ENCODE data around the gene NOP14. TPM values are rescaled to one million over a fixed set of nuclear protein-coding genes. Genes with fewer than 3 reads are reported as not detected.

Gene NOP14
- 30.9 and 33.6 TPM in 2 replicates for total RNA-seq (2021)
- percentile 78 among the genes with signal in this experiment for Bru-seq, nascent RNA
- BruChase-seq, experiment 1, labeled RNA remaining after a 2-hour chase, result percentile 78 among the genes with signal in this experiment
- percentile 90 among the genes with signal in this experiment for BruChase-seq, experiment 2, labeled RNA remaining after a 6-hour chase
- long read RNA-seq, transcript NOP14-203 (18 exons, 3,538 nt), result major isoform, 11 of 28 reads
- long read RNA-seq, partial matches to known transcripts, result 2 of 28 reads
- long read RNA-seq, other reads (novel, unspliced or antisense), result 12 of 28 reads

- Histone ChIP-seq H3K27ac (peak within 1 kb of the TSS; percentile 61), H2AFZ (peak within 1 kb of the TSS; percentile 93), H3K4me1 (replicated peaks; ENCODE audit: insufficient read depth) (peaks cover 14% of the 10 kb centered on the region), H3K9me2 (ENCODE audit: insufficient read depth) (no peaks in the 10 kb centered on the region), H3K79me2 (ENCODE audit: low read depth) (peaks cover 37% of the 10 kb centered on the region), H3K4me2 (peak within 1 kb of the TSS; percentile 89), H4K20me1 (ENCODE audit: insufficient read depth) (peaks cover 29% of the 10 kb centered on the region), H3K4me3 (peak within 1 kb of the TSS; percentile 94), H3F3A (ENCODE audit: insufficient read depth, low read depth) (peaks cover 9% of the 10 kb centered on the region; the same call in 1 of the 2 replicates), H3K36me3 (ENCODE audit: low read depth) (no peaks in the 10 kb centered on the region), H3K27me3 (ENCODE audit: insufficient read depth, low read depth) (no peaks in the 10 kb centered on the region), H3K9me3 (ENCODE audit: insufficient read depth, low read depth) (no peaks in the 10 kb centered on the region)
- TSS peak; percentile 53 for BruUV-seq (replicated peaks)
- ChIA-PET POLR2A (ENCODE audit: unreplicated experiment) (interaction anchor here (0.5 to 1.0 kb wide), 8 partner anchors 13 to 1387 kb away, joined by 3 to 21 read pairs (median 4); no protein-coding TSS in a partner anchor), CTCF (interaction anchor here (0.7 to 1.1 kb wide), 4 partner anchors 16 to 145 kb away, joined by 3 to 11 read pairs (median 4); no protein-coding TSS in a partner anchor)
- intact Hi-C loops (cut with micrococcal nuclease; ENCODE audit: unreplicated experiment), result loop anchor here (1.0 to 2.0 kb wide), 2 partner anchors 26 to 73 kb away; no protein-coding TSS in a partner anchor
- TF ChIP-seq EZH2 (IDR thresholded peaks at IDR 0.05; ENCODE audit: low read depth), result no peak
- TF ChIP-seq CTCF (conservative IDR thresholded peaks at IDR 0.05), result no peak; the same call in 1 of the 2 replicates
- DNase-seq, result peak; percentile 91 to 96
These were observed at the start of gene NOP14, which contains the start of gene GRK4 for GRCh38 chr4:2963175-2963965. Gene NOP14, minus strand, starts transcription at chr4:2963406. Its CDS starts 87 bp downstream, at chr4:2963319. Gene GRK4, plus strand, starts transcription at chr4:2963571. Its CDS starts 500 bp downstream, at chr4:2964071.

GRCh38 chr4:3011456-3012220, 48.4 kb upstream of the NOP14 start:
- Histone ChIP-seq H3K36me3 (ENCODE audit: low read depth) (no peaks in the 10 kb centered on the region), H3F3A (ENCODE audit: insufficient read depth, low read depth) (no peaks in the 10 kb centered on the region), H3K4me2 (no peak overlapping the region), H3K79me2 (ENCODE audit: low read depth) (no peaks in the 10 kb centered on the region), H3K9me2 (ENCODE audit: insufficient read depth) (no peaks in the 10 kb centered on the region), H4K20me1 (ENCODE audit: insufficient read depth) (no peaks in the 10 kb centered on the region), H3K27me3 (ENCODE audit: insufficient read depth, low read depth) (no peaks in the 10 kb centered on the region), H3K27ac (no peak overlapping the region), H3K9me3 (ENCODE audit: insufficient read depth, low read depth) (no peaks in the 10 kb centered on the region), H3K4me3 (no peak overlapping the region), H2AFZ (no peak overlapping the region), H3K4me1 (replicated peaks; ENCODE audit: insufficient read depth) (peaks cover 17% of the 10 kb centered on the region; the same call in 1 of the 2 replicates)
- TF ChIP-seq CTCF (conservative IDR thresholded peaks at IDR 0.05) (no peak), EZH2 (IDR thresholded peaks at IDR 0.05; ENCODE audit: low read depth) (no peak)
- POLR2A ChIA-PET (ENCODE audit: unreplicated experiment), result no interaction called here
- CTCF ChIA-PET, result interaction anchor here (1.2 kb wide), 1 partner anchor 33 kb away, joined by 3 read pairs; no protein-coding TSS in a partner anchor
- intact Hi-C loops (cut with micrococcal nuclease; ENCODE audit: unreplicated experiment), result no loop called here
- no peak for DNase-seq
- BruUV-seq (replicated peaks), result no TSS peak

GRCh38 chr4:3010998-3011397, 47.8 kb upstream of the NOP14 start:
- H3K4me1 ChIP-seq (replicated peaks; ENCODE audit: insufficient read depth), result peaks cover 17% of the 10 kb centered on the region; the same call in 1 of the 2 replicates
- no peaks in the 10 kb centered on the region for H3K9me3 ChIP-seq (ENCODE audit: insufficient read depth, low read depth)
- DNase-seq, result peak in 1 of 2 experiments; percentile 36
- H3K79me2 ChIP-seq (ENCODE audit: low read depth), result no peaks in the 10 kb centered on the region
- no peaks in the 10 kb centered on the region for H3K9me2 ChIP-seq (ENCODE audit: insufficient read depth)
- intact Hi-C loops (cut with micrococcal nuclease; ENCODE audit: unreplicated experiment), result no loop called here
- no TSS peak for BruUV-seq (replicated peaks)
- H3K27ac ChIP-seq, result 0 out of 2 replicates have a peak overlapping the region, but pooled peaks have one; percentile 19
- no peak overlapping the region for H3K4me2 ChIP-seq
- no peak overlapping the region for H2AFZ ChIP-seq
- no peaks in the 10 kb centered on the region for H4K20me1 ChIP-seq (ENCODE audit: insufficient read depth)
- TF ChIP-seq EZH2 (IDR thresholded peaks at IDR 0.05; ENCODE audit: low read depth), result no peak
- no peak for TF ChIP-seq CTCF (conservative IDR thresholded peaks at IDR 0.05)
- CTCF ChIA-PET, result interaction anchor here (1.2 kb wide), 1 partner anchor 32 kb away, joined by 3 read pairs; no protein-coding TSS in a partner anchor
- no peaks in the 10 kb centered on the region for H3F3A ChIP-seq (ENCODE audit: insufficient read depth, low read depth)
- H3K27me3 ChIP-seq (ENCODE audit: insufficient read depth, low read depth), result no peaks in the 10 kb centered on the region
- H3K4me3 ChIP-seq, result no peak overlapping the region
- no peaks in the 10 kb centered on the region for H3K36me3 ChIP-seq (ENCODE audit: low read depth)
- POLR2A ChIA-PET (ENCODE audit: unreplicated experiment), result no interaction called here
